Gastroesophageal sphincter (tissue), 4 donors: ENCODE results near the gene DCDC2. TPM values are rescaled to one million over a fixed set of nuclear protein-coding genes. Genes with fewer than 3 reads are reported as not detected.

ENCODE experiments used
- ATAC-seq: fragments of 150-250 bp; one replicate; pipeline ENCODE4 v1.9.1; 2016; ENCODE audit warnings: mild to moderate bottlenecking, moderate library complexity
- H3K27ac ChIP-seq, 4 donors: fragments of 200-600 bp; sonication (generic) in 3 of 4; 1 replicate in 3 of 4; 2 replicates in 1 of 4; pipeline ENCODE4 v1.5.1; 2016 to 2019
- H3K27me3 ChIP-seq: fragments of 200-600 bp; sonication (generic); one replicate; pipeline ENCODE4 v1.5.1; 2019
- H3K36me3 ChIP-seq, 2 donors: fragments of 200-600 bp; sonication (generic); one replicate each; pipeline ENCODE4 v1.5.1; 2019; ENCODE audit warnings: control low read depth in 1 of 2
- H3K4me1 ChIP-seq, 3 donors: fragments of 200-600 bp; sonication (generic); 1 replicate in 2 of 3; 2 replicates in 1 of 3; pipeline ENCODE4 v1.5.1; 2016 to 2019; ENCODE audit warnings: control low read depth in 2 of 3
- H3K4me3 ChIP-seq, 2 donors: fragments of 200-600 bp; sonication (generic); one replicate each; pipeline ENCODE4 v1.5.1; 2019; ENCODE audit warnings: mild to moderate bottlenecking in 1 of 2, moderate library complexity in 1 of 2
- H3K9me3 ChIP-seq, 3 donors: fragments of 200-600 bp; sonication (generic); one replicate each; pipeline ENCODE4 v1.5.1; 2017 to 2019; ENCODE audit warnings: control low read depth in 2 of 3
- CTCF ChIP-seq, 4 experiments: fragments of 200-600 bp in 2 of 4; fragments of 450-650 bp in 2 of 4; sonication (generic) in 1 of 4; IDR thresholded peaks; one replicate each; pipeline ENCODE4 v1.5.1; 2017 to 2019; ENCODE audit warnings: antibody characterized with exemption in 4 of 4, mild to moderate bottlenecking in 2 of 4, moderate library complexity in 2 of 4
- EP300 ChIP-seq: sonication (generic); formaldehyde crosslinking; IDR thresholded peaks from one replicate; pipeline ENCODE4 v1.6.1; 2017; ENCODE audit warnings: antibody characterized with exemption, mild to moderate bottlenecking
- POLR2A ChIP-seq, 2 donors: fragments of 450-650 bp; IDR thresholded peaks; one replicate each; pipeline ENCODE4 v1.6.1; 2017; ENCODE audit warnings: antibody characterized with exemption in 2 of 2, mild to moderate bottlenecking in 2 of 2, moderate library complexity in 1 of 2
- POLR2AphosphoS5 ChIP-seq: sonication (generic); formaldehyde crosslinking; IDR thresholded peaks from one replicate; pipeline ENCODE4 v1.6.1; 2017; ENCODE audit warnings: antibody characterized with exemption
- WGBS, 2 donors: methylation state at CpG; one replicate each; pipeline ENCODE4 v1.1.5; 2018; ENCODE audit warnings: low coverage in 1 of 2; 5-methylcytosine and 5-hydroxymethylcytosine counted together
- total RNA-seq, 4 donors: library from RNA; depleted of rRNA; stranded (reverse); fragments of >200 nt; gene quantifications; one replicate each; pipeline ENCODE4 v1.1.0, GENCODE V29; 2016

The DCDC2 gene
- total RNA-seq, 4 donors from 2014 or later = 0.15 TPM; not detected in 3

- no peaks in the 10 kb centered on the region for H3K36me3 ChIP-seq
- ATAC-seq = no peak
- H3K27ac ChIP-seq = no peak overlapping the region
- peaks cover 0 to 7% (median 0%) of the 10 kb centered on the region in 3 donors for H3K9me3 ChIP-seq
- no peaks in the 10 kb centered on the region for H3K4me1 ChIP-seq
- TF ChIP-seq POLR2AphosphoS5 (no peak), POLR2A (IDR thresholded peaks at IDR 0.05) (no peak), EP300 (no peak), CTCF (IDR thresholded peaks at IDR 0.05) (no peak)
- H3K4me3 ChIP-seq = no peak overlapping the region
- H3K27me3 ChIP-seq = no peaks in the 10 kb centered on the region
These were observed 164.5 kb downstream of the DCDC2 start for GRCh38 chr6:24193364-24193763.

GRCh38 chr6:24191346-24191745 is 166.5 kb downstream of the DCDC2 start:
- no peak for ATAC-seq
- WGBS, 2 donors = 42 to 100% methylated on average over 1 to 2 of the region's 2 CpGs
- H3K4me1 ChIP-seq = no peaks in the 10 kb centered on the region
- no peak overlapping the region for H3K27ac ChIP-seq
- no peak overlapping the region for H3K4me3 ChIP-seq
- TF ChIP-seq CTCF (IDR thresholded peaks at IDR 0.05) = no peak
- TF ChIP-seq POLR2AphosphoS5 = no peak
- no peak for TF ChIP-seq EP300
- TF ChIP-seq POLR2A (IDR thresholded peaks at IDR 0.05) = no peak
- peaks cover 0 to 7% (median 0%) of the 10 kb centered on the region in 3 donors for H3K9me3 ChIP-seq
- H3K27me3 ChIP-seq = no peaks in the 10 kb centered on the region
- H3K36me3 ChIP-seq = no peaks in the 10 kb centered on the region

GRCh38 chr6:24188578-24189080 is 169.2 kb downstream of the DCDC2 start:
- ATAC-seq = no peak
- Histone ChIP-seq H3K36me3 (no peaks in the 10 kb centered on the region), H3K27ac (no peak overlapping the region), H3K9me3 (peaks cover 0 to 7% (median 0%) of the 10 kb centered on the region in 3 donors), H3K4me1 (no peaks in the 10 kb centered on the region), H3K4me3 (no peak overlapping the region), H3K27me3 (no peaks in the 10 kb centered on the region)
- 27 to 32% methylated on average over 8 of the region's 8 CpGs for WGBS, 2 donors
- no peak for TF ChIP-seq CTCF (IDR thresholded peaks at IDR 0.05)
- TF ChIP-seq EP300 = no peak
- no peak for TF ChIP-seq POLR2A (IDR thresholded peaks at IDR 0.05)
- TF ChIP-seq POLR2AphosphoS5 = no peak

- no peak for ATAC-seq
- Histone ChIP-seq H3K4me1 (no peaks in the 10 kb centered on the region), H3K4me3 (no peak overlapping the region), H3K27me3 (no peaks in the 10 kb centered on the region), H3K27ac (no peak overlapping the region), H3K9me3 (peaks cover 0 to 7% (median 0%) of the 10 kb centered on the region in 3 donors), H3K36me3 (no peaks in the 10 kb centered on the region)
- TF ChIP-seq POLR2AphosphoS5 = no peak
- TF ChIP-seq CTCF (IDR thresholded peaks at IDR 0.05) = no peak
- no peak for TF ChIP-seq POLR2A (IDR thresholded peaks at IDR 0.05)
These were observed 169.8 kb downstream of the DCDC2 start for GRCh38 chr6:24187965-24188577.

- H3K27me3 ChIP-seq = no peaks in the 10 kb centered on the region
- TF ChIP-seq POLR2A (IDR thresholded peaks at IDR 0.05) = no peak
- no peak for TF ChIP-seq EP300
- no peak for TF ChIP-seq POLR2AphosphoS5
- no peak for TF ChIP-seq CTCF (IDR thresholded peaks at IDR 0.05)
- no peaks in the 10 kb centered on the region for H3K4me1 ChIP-seq
- no peak overlapping the region for H3K27ac ChIP-seq
- H3K9me3 ChIP-seq = peaks cover 0 to 3% (median 0%) of the 10 kb centered on the region in 3 donors
- 83 to 88% methylated on average over 5 to 7 of the region's 7 CpGs for WGBS, 2 donors
- no peak for ATAC-seq
- no peak overlapping the region for H3K4me3 ChIP-seq
- no peaks in the 10 kb centered on the region for H3K36me3 ChIP-seq
These were observed 171.5 kb downstream of the DCDC2 start for GRCh38 chr6:24186349-24186748.
